Endothelial cell (in vitro differentiated cells): Measurements from ENCODE around the gene NKD1. TPM values are rescaled to one million over a fixed set of nuclear protein-coding genes. Genes with fewer than 3 reads are reported as not detected.

Experiments used
- DNase-seq: peaks from one replicate; pipeline ENCODE4 v3.0.0; 2021; ENCODE audit warnings: low spot score
- H3K27ac Mint-ChIP-seq: one replicate; pipeline ENCODE4 v1.8.0; 2021; ENCODE audit warnings: mixed read lengths, inconsistent platforms; ENCODE audit not compliant: unreplicated experiment
- H3K27me3 Mint-ChIP-seq: one replicate; pipeline ENCODE4 v1.8.0; 2021; ENCODE audit warnings: mild to moderate bottlenecking, moderate library complexity, mixed read lengths, inconsistent platforms; ENCODE audit not compliant: unreplicated experiment
- H3K36me3 Mint-ChIP-seq: one replicate; pipeline ENCODE4 v1.8.0; 2021; ENCODE audit warnings: mild to moderate bottlenecking, low read depth, mixed read lengths, inconsistent platforms; ENCODE audit not compliant: unreplicated experiment
- H3K4me1 Mint-ChIP-seq: one replicate; pipeline ENCODE4 v1.8.0; 2021; ENCODE audit warnings: mild to moderate bottlenecking, mixed read lengths, inconsistent platforms; ENCODE audit not compliant: unreplicated experiment
- H3K4me3 Mint-ChIP-seq: one replicate; pipeline ENCODE4 v1.8.0; 2021; ENCODE audit warnings: mild to moderate bottlenecking, mixed read lengths, inconsistent platforms; ENCODE audit not compliant: unreplicated experiment
- H3K9me3 Mint-ChIP-seq: one replicate; pipeline ENCODE4 v1.8.0; 2021; ENCODE audit warnings: mixed read lengths, inconsistent platforms; ENCODE audit not compliant: unreplicated experiment
- CTCF ChIP-seq: fragments of 200-600 bp; sonication (generic); IDR thresholded peaks from one replicate; pipeline ENCODE4 v1.5.0; 2021; ENCODE audit warnings: antibody characterized with exemption; ENCODE audit not compliant: unreplicated experiment
- total RNA-seq: library from RNA; stranded (reverse); fragmentation: NEBNext Ultra II Directional; extraction: Animal tissue kit (Norgen Biotek cat#: 25700); gene quantifications from one replicate; pipeline ENCODE4 v1.2.1, GENCODE V29; 2021; ENCODE audit not compliant: unreplicated experiment

The NKD1 gene
- total RNA-seq, 1 donor from 2014 or later: 2.4 TPM

DNA sequence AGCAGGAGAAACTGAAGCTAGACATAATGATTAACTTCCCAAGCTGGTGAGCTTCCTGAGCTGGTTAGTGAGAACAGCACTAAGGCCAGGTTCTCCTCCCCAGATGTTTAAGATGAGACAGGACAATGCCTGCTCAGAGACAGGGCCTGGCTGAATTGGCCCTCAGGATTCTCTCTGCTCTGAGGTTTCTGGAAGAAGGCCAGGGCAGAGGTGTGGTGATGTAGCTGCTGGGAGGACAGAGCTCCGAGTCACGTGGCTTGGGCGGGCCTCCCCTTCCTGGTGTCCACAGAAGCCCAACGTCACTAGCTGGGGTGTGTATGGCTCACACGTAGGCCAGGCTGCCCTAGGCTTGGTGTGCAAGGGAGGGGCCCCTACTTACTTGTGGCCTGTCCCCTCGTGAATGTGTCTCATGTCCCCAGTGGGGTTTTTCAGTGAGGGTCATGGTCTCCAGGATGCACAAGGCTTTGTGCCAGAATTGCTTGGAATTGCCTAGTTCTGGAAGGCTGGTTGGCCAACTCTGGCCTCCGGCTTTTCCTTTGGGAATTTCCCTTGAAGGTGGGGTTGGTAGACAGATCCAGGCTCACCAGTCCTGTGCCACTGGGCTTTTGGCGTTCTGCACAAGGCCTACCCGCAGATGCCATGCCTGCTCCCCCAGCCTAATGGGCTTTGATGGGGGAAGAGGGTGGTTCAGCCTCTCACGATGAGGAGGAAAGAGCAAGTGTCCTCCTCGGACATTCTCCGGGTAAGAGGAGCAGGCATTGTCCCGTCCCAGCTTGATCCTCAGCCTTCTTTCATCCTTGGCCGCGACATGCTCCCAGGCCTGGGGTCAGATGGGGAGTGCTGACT is 148.6 kb downstream of the NKD1 start:
- Mint-ChIP-seq H3K27ac (no peak overlapping the region), H3K27me3 (peaks cover 20% of the 10 kb centered on the region)

GRCh38 chr16:50697421-50697715 is 149.2 kb downstream of the NKD1 start:
- Mint-ChIP-seq H3K27ac (no peak overlapping the region), H3K27me3 (peaks cover 18% of the 10 kb centered on the region), H3K36me3 (peaks cover 12% of the 10 kb centered on the region), H3K4me3 (no peak overlapping the region), H3K9me3 (no peaks in the 10 kb centered on the region), H3K4me1 (peaks cover 17% of the 10 kb centered on the region)
- DNase-seq: no peak
- TF ChIP-seq CTCF: no peak

More for the DNA sequence above, 148.6 kb downstream of the NKD1 start:
- Mint-ChIP-seq H3K36me3 (peaks cover 15% of the 10 kb centered on the region), H3K9me3 (no peaks in the 10 kb centered on the region), H3K4me1 (peaks cover 17% of the 10 kb centered on the region), H3K4me3 (no peak overlapping the region)
- DNase-seq: no peak
- TF ChIP-seq CTCF: no peak

DNA sequence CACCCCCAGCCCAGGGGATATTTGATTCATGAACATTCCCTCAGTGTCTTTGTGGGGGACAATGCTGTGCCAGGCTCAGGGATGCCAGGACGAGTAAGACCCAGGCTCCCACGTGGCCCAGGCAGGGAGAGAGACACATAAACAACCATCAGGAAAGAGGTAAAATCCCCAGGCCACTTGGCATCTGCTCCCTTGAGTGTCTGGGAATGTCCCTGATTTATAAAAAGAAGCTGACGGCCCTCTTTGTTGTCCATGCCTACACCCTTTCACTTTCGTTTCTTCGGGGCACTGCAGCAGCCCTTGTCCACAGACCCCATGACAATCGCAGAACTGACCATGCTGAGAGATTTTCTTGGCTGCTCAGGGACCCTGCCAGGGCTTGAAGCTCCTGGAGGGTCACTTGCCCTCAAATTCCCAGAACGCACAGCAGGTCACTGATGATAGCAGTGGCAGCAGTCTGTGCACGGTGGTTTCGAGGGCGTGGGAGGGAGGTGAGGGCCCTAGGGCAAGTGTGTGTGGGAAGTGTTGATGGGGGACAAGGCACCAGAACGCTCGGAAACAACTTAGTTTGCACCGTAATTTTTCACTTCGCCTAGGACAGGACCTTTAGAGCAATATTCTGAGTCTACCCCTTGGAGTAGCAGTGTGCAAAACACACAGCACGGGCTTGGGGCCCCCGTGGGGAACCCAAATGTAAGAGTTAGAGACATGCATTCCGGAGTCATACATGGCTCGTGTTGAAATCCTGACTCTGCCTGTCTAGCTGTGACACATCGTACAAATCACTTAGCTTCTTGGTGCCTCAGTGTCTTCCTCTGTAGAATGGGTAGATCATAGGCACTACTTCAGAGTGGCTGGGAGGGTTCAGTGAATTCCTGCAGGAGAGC is 149.9 kb downstream of the NKD1 start:
- no peak overlapping the region for H3K27ac Mint-ChIP-seq
- DNase-seq: no peak
- H3K9me3 Mint-ChIP-seq: no peaks in the 10 kb centered on the region
- H3K4me1 Mint-ChIP-seq: peaks cover 15% of the 10 kb centered on the region
- no peak overlapping the region for H3K4me3 Mint-ChIP-seq
- peaks cover 5% of the 10 kb centered on the region for H3K36me3 Mint-ChIP-seq
- peaks cover 14% of the 10 kb centered on the region for H3K27me3 Mint-ChIP-seq
- no peak for TF ChIP-seq CTCF

Other genes starting within 250 kb of the NKD1 start
- 112 TPM for gene BRD7, start 179.4 kb upstream of the NKD1 start, total RNA-seq
- not detected for gene SNX20, start 132.9 kb downstream of the NKD1 start, total RNA-seq
- 0.51 TPM for gene NOD2, start 145.2 kb downstream of the NKD1 start, total RNA-seq
- gene CYLD, start 193.7 kb downstream of the NKD1 start, total RNA-seq: 30.7 TPM